ENCODE data around the gene KRTAP13-1.
A peak's percentile ranks its signal among the peaks of the same experiment; 100 is the strongest.

Gene KRTAP13-1, protein sequence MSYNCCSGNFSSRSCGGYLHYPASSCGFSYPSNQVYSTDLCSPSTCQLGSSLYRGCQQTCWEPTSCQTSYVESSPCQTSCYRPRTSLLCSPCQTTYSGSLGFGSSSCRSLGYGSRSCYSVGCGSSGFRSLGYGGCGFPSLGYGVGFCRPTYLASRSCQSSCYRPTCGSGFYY

GRCh38 chr21:30395731-30396130 lies at the start of gene KRTAP13-1:
Gene KRTAP13-1 (plus strand): TSS chr21:30396031. CDS start chr21:30396087, 56 bp downstream.
- in situ Hi-C loops (cut with HindIII; ENCODE audit: low pct_unique_long_range_greater_than_20kb, low sequenced_read_pairs): no loop called here

DNA sequence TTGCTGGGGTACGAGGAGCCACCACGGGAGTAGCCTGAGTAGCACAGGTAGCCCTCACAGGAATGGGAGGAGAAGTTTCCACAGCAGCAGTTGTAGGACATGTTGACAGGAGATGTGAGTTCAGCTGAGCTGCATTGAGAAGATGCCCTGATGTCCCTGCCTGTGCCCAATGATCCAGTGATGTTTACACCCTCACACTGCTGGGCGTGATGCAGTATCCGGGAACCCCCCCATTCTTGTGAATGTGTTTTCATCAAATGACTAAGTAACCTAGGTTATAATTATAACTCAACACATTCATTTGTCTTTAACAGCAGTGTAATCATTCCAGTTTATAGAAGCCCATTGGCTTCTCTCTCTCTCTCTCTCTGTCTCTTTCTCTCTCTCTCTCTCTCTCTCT lies 47.3 kb upstream of the KRTAP13-1 start, which contains the start of gene KRTAP23-1:
TSS of gene KRTAP23-1 (minus strand) at position 101 of the 400 bp plus-strand sequence. CDS start at position 101, 0 bp downstream.
- in situ Hi-C loops (cut with HindIII; ENCODE audit: low pct_unique_long_range_greater_than_20kb, low sequenced_read_pairs): no loop called here
- DNase-seq (ENCODE audit: low read depth in 1 of 2, low spot score in 1 of 2): no peak
- TF ChIP-seq JUND (IDR thresholded peaks at IDR 0.05; ENCODE audit: low read depth): no peak

More at GRCh38 chr21:30395731-30396130, at the start of gene KRTAP13-1:
- TF ChIP-seq JUND (IDR thresholded peaks at IDR 0.05; ENCODE audit: low read depth): no peak
- no peak for DNase-seq (ENCODE audit: low read depth in 1 of 2, low spot score in 1 of 2)

- in situ Hi-C loops (cut with HindIII; ENCODE audit: low pct_unique_long_range_greater_than_20kb, low sequenced_read_pairs): no loop called here
- no peak for DNase-seq (ENCODE audit: low read depth in 1 of 2, low spot score in 1 of 2)
- TF ChIP-seq JUND (IDR thresholded peaks at IDR 0.05; ENCODE audit: low read depth): no peak
Observed at GRCh38 chr21:30349572-30349971, 46.3 kb upstream of the KRTAP13-1 start.

DNA sequence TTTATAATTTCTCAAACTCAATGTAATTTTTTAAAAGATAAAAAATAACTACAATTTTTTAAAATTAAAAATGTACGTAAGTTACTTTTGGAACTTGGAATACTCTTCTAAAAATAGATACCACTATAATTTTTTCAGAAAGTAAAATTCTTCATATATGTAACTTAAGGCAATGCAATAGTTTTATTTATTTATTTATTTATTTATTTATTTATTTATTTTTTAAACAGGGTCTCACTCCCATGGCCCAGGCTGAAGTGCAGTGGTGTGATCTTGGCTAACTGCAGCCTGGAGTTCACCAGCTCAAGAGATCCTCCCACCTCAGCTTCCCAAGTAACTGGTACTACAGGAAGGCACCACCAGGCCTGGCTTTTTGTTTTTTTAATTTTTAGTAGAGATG lies 44.3 kb upstream of the KRTAP13-1 start:
- in situ Hi-C loops (cut with HindIII; ENCODE audit: low pct_unique_long_range_greater_than_20kb, low sequenced_read_pairs): no loop called here
- DNase-seq (ENCODE audit: low read depth in 1 of 2, low spot score in 1 of 2): no peak
- TF ChIP-seq JUND (IDR thresholded peaks at IDR 0.05; ENCODE audit: low read depth): no peak

GRCh38 chr21:30354308-30355005 lies 41.4 kb upstream of the KRTAP13-1 start:
- DNase-seq (ENCODE audit: low read depth in 1 of 2, low spot score in 1 of 2): no peak
- no peak for TF ChIP-seq JUND (IDR thresholded peaks at IDR 0.05; ENCODE audit: low read depth)
- in situ Hi-C loops (cut with HindIII; ENCODE audit: low pct_unique_long_range_greater_than_20kb, low sequenced_read_pairs): no loop called here

GRCh38 chr21:30355906-30356305 lies 39.9 kb upstream of the KRTAP13-1 start:
- in situ Hi-C loops (cut with HindIII; ENCODE audit: low pct_unique_long_range_greater_than_20kb, low sequenced_read_pairs): no loop called here
- TF ChIP-seq JUND (IDR thresholded peaks at IDR 0.05; ENCODE audit: low read depth): no peak
- DNase-seq (ENCODE audit: low read depth in 1 of 2, low spot score in 1 of 2): no peak

DNA sequence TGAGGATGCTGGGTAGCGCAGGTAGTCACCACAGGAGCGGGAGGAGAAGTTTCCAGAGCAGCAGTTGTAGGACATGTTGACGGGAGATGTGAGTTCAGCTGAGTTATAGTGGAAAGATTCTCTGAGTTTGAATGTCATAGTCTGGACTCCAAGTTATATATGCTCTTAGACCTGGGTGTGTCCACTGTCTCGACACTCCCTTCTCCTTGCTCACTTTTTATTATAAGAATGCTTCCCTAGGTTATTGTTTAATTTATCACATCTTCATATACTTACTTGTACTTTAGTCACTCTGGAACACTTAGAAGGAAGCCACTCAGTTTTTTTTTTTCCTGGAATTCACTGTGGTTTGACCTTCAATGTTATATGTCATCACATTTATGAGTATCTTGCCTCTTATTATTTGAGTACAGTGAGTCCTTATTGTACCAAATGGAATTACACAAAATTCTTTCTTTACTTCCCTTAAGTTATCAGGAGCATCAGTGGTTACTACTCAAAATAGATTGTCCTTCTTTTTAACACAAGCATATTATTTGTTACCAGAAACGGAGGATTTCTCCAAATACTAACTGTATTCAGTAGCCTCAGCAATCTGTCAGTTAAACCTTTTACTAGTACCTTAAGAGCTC lies 23.6 kb upstream of the KRTAP13-1 start, which contains the start of gene KRTAP13-2:
TSS of gene KRTAP13-2 (minus strand) at position 133 of the 632 bp plus-strand sequence. CDS start at position 75, 58 bp downstream.
- in situ Hi-C loops (cut with HindIII; ENCODE audit: low pct_unique_long_range_greater_than_20kb, low sequenced_read_pairs): no loop called here
- no peak for TF ChIP-seq JUND (IDR thresholded peaks at IDR 0.05; ENCODE audit: low read depth)
- no peak for DNase-seq (ENCODE audit: low read depth in 1 of 2, low spot score in 1 of 2)

DNA sequence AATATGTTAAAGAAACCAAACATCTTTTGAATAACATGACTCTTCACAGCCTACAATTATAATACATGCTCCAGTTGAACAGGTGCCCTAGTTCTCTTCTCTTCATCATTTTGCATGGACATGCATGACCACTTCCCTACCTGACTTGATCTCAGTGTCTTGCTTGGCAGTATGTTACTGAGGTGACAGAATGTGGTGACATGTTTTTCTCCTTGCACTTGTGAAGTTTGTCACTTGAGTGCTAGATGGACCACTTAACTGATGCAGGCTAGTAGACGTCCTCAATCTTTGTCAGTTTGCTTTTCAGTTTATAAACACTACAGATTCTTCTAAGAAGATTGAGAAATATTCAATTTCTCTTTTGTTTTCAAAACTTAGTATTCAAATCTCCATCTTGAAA lies 13.6 kb upstream of the KRTAP13-1 start:
- in situ Hi-C loops (cut with HindIII; ENCODE audit: low pct_unique_long_range_greater_than_20kb, low sequenced_read_pairs): no loop called here
- no peak for DNase-seq (ENCODE audit: low read depth in 1 of 2, low spot score in 1 of 2)
- no peak for TF ChIP-seq JUND (IDR thresholded peaks at IDR 0.05; ENCODE audit: low read depth)

DNA sequence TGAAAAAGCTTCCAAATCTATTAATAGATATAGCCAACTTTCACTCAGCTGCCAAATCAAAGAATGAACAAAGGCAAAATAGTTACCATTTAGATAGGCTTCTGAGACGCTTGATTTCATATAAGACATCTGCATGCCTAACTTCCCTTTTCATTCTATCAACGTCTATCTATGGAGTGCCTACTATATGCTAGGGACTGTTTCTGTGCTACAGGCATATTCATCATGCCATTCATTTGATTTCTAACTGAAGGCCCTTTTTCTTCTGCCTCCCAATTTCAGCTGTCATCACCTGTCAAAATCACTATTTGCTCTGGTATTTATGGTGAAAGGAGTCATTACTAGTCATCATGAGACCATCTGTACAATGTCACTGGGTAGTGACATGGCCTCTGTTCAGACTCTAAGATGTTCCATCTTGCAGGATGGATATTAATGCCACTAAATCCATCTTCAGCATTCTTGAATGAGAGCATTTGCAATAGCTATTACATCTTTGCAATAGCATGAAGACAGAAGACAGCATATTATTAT lies 4.3 kb upstream of the KRTAP13-1 start:
- TF ChIP-seq JUND (IDR thresholded peaks at IDR 0.05; ENCODE audit: low read depth): no peak
- in situ Hi-C loops (cut with HindIII; ENCODE audit: low pct_unique_long_range_greater_than_20kb, low sequenced_read_pairs): no loop called here
- no peak for DNase-seq (ENCODE audit: low read depth in 1 of 2, low spot score in 1 of 2)

DNA sequence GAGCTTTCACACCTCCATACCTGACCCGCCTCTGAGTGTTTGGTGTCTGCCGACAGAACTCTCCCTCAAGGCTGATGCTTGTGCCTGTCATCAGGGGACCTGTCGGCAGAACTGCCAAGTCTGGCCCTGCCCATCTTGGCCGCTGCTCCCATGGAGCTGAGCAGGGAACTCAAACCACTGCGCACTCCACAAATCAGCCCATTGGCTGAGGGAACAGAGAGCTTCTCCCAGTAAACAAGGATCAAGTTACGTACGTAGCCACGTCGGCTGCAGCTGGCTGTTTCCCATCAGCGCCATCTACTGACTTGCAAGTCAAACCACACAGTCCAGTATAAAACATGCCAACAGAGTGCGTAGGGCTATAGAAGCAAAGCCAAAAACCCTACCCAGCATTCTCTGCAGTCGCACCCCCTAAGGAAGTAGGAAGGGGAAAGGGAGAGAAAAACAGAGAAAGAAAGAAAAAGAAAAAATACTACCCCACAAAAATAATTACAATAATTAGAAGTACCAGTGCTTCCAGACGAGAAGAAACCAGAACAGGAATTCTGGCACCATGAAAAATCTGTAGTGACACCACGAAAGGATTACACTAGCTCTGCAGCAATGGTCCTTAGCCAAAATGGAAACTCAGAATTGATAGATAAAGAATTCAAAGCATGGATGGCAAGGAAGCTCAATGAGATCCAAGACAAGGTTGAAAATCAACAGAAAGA lies 13.1 kb downstream of the KRTAP13-1 start:
- TF ChIP-seq JUND (IDR thresholded peaks at IDR 0.05; ENCODE audit: low read depth): no peak
- in situ Hi-C loops (cut with HindIII; ENCODE audit: low pct_unique_long_range_greater_than_20kb, low sequenced_read_pairs): no loop called here
- peak; percentile 34 to 97 for DNase-seq (ENCODE audit: low read depth in 1 of 2, low spot score in 1 of 2)

DNA sequence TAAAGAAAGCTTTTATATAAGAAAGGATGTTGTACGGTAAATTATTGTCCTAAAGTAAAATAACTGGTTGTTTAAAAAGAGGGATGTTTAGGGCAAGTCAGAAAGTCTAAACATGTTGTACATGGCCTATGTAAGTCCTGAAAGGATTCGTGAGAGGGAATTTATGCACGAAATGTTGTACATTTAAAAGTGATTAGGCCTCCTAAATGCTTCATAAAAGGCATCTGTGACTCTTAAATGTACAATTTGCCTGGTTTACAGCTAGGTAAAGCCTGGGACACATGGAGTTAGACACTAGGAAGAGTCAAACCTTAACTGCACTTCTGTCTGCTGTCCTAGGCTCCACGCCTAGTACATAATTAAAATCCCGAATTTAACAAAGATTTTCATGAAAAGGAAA lies 20.2 kb downstream of the KRTAP13-1 start:
- in situ Hi-C loops (cut with HindIII; ENCODE audit: low pct_unique_long_range_greater_than_20kb, low sequenced_read_pairs): no loop called here
- TF ChIP-seq JUND (IDR thresholded peaks at IDR 0.05; ENCODE audit: low read depth): no peak
- no peak for DNase-seq (ENCODE audit: low read depth in 1 of 2, low spot score in 1 of 2)

DNA sequence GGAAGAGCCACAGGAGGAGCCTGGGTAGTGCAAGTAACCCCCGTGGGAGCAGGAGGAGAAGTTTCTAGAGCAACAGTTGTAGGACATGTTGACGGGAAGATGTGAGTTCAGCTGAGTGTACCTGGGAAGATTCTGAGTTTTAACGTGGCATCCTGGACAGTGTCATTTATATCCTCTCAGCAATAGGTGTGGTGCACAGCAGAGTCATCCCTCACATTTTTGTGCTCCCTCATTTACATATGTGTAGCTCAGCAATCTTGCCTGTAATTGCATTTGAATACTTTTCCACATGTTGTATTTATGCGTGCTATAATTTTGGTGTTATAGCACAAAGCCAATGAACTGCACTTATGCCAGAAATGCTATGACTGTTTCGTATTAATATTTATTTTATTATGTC lies 30.0 kb downstream of the KRTAP13-1 start, which contains the start of gene KRTAP13-3:
TSS of gene KRTAP13-3 (minus strand) at position 101 of the 400 bp plus-strand sequence. CDS start at position 87, 14 bp downstream.
- DNase-seq (ENCODE audit: low read depth in 1 of 2, low spot score in 1 of 2): no peak
- in situ Hi-C loops (cut with HindIII; ENCODE audit: low pct_unique_long_range_greater_than_20kb, low sequenced_read_pairs): no loop called here
- TF ChIP-seq JUND (IDR thresholded peaks at IDR 0.05; ENCODE audit: low read depth): no peak
